ENCODE data around the gene DLG2.

The DLG2 gene

GRCh38 chr11:84035645-84036044 lies 1591.5 kb downstream of the DLG2 start:
- no peak for DNase-seq

GRCh38 chr11:84034484-84034883 lies 1592.7 kb downstream of the DLG2 start:
- no peak for DNase-seq

- DNase-seq, result no peak
Measured at GRCh38 chr11:84024266-84024665, 1602.9 kb downstream of the DLG2 start.

DNA sequence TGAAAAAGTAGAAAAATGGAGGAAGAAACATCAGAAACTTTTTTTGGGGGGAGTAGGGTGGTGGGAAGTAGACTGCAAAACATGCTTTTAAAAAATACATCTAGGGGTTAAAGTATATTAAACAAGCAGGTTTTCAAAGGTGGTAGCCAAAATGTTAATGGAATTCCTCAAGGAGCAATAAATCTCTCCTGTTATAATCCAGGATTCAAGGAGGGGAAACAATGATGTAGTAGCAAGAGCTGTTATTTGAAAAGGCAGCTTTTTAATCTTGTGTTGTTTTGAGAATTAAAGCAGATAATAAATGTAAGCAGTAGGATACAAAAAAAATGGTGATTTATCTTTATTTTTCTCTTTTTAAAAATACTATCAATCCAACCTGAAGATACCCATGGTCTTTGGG lies 1604.4 kb downstream of the DLG2 start:
- DNase-seq, result no peak

GRCh38 chr11:84022201-84022600 lies 1604.9 kb downstream of the DLG2 start:
- no peak for DNase-seq

GRCh38 chr11:84021291-84021690 lies 1605.9 kb downstream of the DLG2 start:
- DNase-seq, result peak; percentile 6

- no peak for DNase-seq
Measured at GRCh38 chr11:84019571-84020194, 1607.5 kb downstream of the DLG2 start.

DNA sequence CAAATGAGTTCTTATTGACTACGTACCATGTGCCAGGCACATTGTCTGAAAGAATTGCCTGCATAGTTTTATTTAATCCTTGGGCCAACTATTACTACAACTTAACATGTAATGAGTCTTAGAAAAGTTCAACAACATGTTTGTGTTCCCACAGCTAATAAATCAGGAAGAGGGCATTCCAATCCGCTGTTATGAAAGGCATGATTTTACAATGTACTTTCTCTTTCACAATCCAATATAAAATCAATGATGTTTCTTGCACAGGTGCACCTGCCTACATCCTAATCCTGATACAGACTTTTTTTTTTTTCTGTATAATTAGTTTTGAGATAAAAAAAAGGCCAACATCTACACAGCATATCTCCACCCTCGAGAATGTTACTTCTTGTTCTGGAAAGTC lies 1612.6 kb downstream of the DLG2 start:
- no peak for DNase-seq

- no peak for DNase-seq
Measured at GRCh38 chr11:84012171-84012826, 1614.8 kb downstream of the DLG2 start.

GRCh38 chr11:84003181-84003580 lies 1624.0 kb downstream of the DLG2 start:
- DNase-seq, result no peak

DNA sequence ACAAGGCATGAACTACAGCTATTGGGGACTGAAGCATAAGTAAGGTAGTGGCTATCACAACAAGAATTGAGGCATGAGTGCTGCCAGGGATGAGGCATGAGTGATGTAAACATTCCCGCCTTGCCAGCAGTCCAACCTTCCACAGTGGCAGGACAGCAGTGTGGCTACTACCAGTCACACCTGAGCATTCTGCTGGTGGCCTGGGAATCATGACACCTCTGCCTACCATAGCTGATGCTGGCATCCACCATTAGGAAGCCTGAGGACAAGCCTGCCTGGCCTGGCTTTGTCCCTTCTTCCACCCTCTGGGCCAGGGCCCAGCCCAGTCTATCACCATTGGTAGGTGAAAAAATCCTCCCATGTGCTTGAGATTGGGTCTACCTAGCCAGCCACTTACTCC lies 1628.2 kb downstream of the DLG2 start:
- DNase-seq, result no peak

- DNase-seq, result no peak
Measured at GRCh38 chr11:83990160-83990733, 1636.9 kb downstream of the DLG2 start.

- no peak for DNase-seq
Measured at GRCh38 chr11:83982825-83983224, 1644.3 kb downstream of the DLG2 start.

GRCh38 chr11:83979593-83979992 lies 1647.6 kb downstream of the DLG2 start:
- peak; percentile 7 for DNase-seq

- DNase-seq, result no peak
Measured at GRCh38 chr11:83978942-83979341, 1648.2 kb downstream of the DLG2 start.

GRCh38 chr11:83976086-83976485 lies 1651.1 kb downstream of the DLG2 start:
- DNase-seq, result no peak

- no peak for DNase-seq
Measured at GRCh38 chr11:83972536-83972935, 1654.6 kb downstream of the DLG2 start.

DNA sequence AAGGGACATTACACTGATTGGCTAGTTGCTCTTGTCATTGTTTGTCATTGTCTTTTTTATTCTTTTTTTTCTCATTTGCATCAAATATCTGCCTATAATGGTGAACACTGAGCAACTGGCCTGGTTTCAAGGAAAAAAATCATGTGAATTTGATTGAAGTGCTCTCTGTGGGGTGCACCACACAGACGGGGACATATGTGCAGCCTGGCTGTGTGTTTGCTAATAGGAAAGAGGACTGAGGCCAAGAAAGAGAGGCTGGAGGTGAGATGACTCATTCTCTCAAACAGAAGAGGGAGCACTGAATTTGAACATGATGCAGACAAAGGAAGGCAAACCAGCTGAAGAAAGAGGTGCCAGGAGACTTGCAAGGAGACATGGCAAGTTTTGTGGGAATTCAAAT lies 1656.1 kb downstream of the DLG2 start:
- peak; percentile 4 for DNase-seq

GRCh38 chr11:83970061-83970671 lies 1657.0 kb downstream of the DLG2 start:
- peak; percentile 25 for DNase-seq

GRCh38 chr11:83957038-83957900 lies 1669.9 kb downstream of the DLG2 start:
- DNase-seq, result no peak

GRCh38 chr11:83956119-83956697 lies 1670.9 kb downstream of the DLG2 start:
- DNase-seq, result no peak

- no peak for DNase-seq
Measured at GRCh38 chr11:83954780-83955179, 1672.4 kb downstream of the DLG2 start.

DNA sequence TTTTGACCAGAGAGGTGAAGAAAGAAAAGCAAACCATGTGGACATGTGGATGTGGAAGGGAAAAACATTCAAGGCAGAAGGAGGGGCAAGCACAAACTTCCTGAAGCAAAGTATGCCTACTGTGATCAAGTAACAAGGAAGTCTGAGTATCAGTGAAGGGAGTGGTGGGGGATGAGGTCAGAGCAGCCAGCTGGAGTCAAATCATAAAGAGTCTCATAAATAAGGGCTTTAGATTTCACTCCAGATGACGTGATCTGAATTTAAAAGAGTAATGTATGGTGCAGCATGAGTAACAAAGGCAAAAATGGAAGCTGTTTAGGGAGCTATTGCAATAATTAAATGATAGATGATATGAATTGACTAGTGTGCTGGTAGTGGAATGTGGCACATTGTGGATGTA lies 1675.6 kb downstream of the DLG2 start:
- DNase-seq, result peak; percentile 25

Data from NCI-H82 (cell line).